Activated naive CD8-positive, alpha-beta T cell treated with anti-CD3 and anti-CD28 coated beads for 36 hours (primary cell): ENCODE data around the gene NAIF1. TPM values are rescaled to one million over a fixed set of nuclear protein-coding genes. Genes with fewer than 3 reads are reported as not detected.
"Not testable (repeated sequence)": the region's sequence is repeated elsewhere in the genome, so short reads cannot be mapped to it uniquely, and the experiment has no call there.

Experiments used
- DNase-seq: peaks from one replicate; pipeline ENCODE4 v3.0.0; 2021
- H3K27ac Mint-ChIP-seq: one replicate; pipeline ENCODE4 v1.8.0; 2022; ENCODE audit warnings: mild to moderate bottlenecking, moderate library complexity, mixed read lengths
- H3K27me3 Mint-ChIP-seq: one replicate; pipeline ENCODE4 v1.8.0; 2022; ENCODE audit warnings: mild to moderate bottlenecking, mixed read lengths
- H3K36me3 Mint-ChIP-seq: one replicate; pipeline ENCODE4 v1.8.0; 2021; ENCODE audit warnings: mild to moderate bottlenecking, mixed read lengths
- H3K4me1 Mint-ChIP-seq: one replicate; pipeline ENCODE4 v1.8.0; 2021; ENCODE audit warnings: mixed read lengths
- H3K4me3 Mint-ChIP-seq: one replicate; pipeline ENCODE4 v1.8.0; 2022; ENCODE audit warnings: mild to moderate bottlenecking, moderate library complexity, mixed read lengths
- H3K9me3 Mint-ChIP-seq: one replicate; pipeline ENCODE4 v1.8.0; 2022; ENCODE audit warnings: mixed read lengths
- total RNA-seq, 2 experiments: library from RNA; stranded (reverse); gene quantifications; one replicate each; pipeline ENCODE4 v1.2.3, GENCODE V29; 2021

Gene NAIF1
- total RNA-seq, 2 experiments from 2014 or later: 11.2 to 12.0 TPM

- not testable (repeated sequence) for DNase-seq, H3K4me3 Mint-ChIP-seq, H3K27me3 Mint-ChIP-seq, H3K27ac Mint-ChIP-seq, H3K36me3 Mint-ChIP-seq, H3K9me3 Mint-ChIP-seq
- peaks cover 10% of the 10 kb centered on the region for H3K4me1 Mint-ChIP-seq
Observed at GRCh38 chr9:128045409-128045808, 21.7 kb downstream of the NAIF1 start.

- Mint-ChIP-seq H3K27me3 (no peaks in the 10 kb centered on the region), H3K4me1 (peaks cover 9% of the 10 kb centered on the region), H3K4me3 (no peak overlapping the region), H3K36me3 (no peaks in the 10 kb centered on the region), H3K9me3 (no peaks in the 10 kb centered on the region), H3K27ac (no peak overlapping the region)
- DNase-seq: no peak
Observed at GRCh38 chr9:128043467-128043868, 23.7 kb downstream of the NAIF1 start.

- peaks cover 9% of the 10 kb centered on the region for H3K4me1 Mint-ChIP-seq
- DNase-seq: no peak
- H3K9me3 Mint-ChIP-seq: no peaks in the 10 kb centered on the region
- H3K4me3 Mint-ChIP-seq: no peak overlapping the region
- no peaks in the 10 kb centered on the region for H3K27me3 Mint-ChIP-seq
- no peaks in the 10 kb centered on the region for H3K36me3 Mint-ChIP-seq
- no peak overlapping the region for H3K27ac Mint-ChIP-seq
Observed at GRCh38 chr9:128042043-128042442, 25.1 kb downstream of the NAIF1 start.

- not testable (repeated sequence) for H3K27me3 Mint-ChIP-seq, H3K4me1 Mint-ChIP-seq, H3K36me3 Mint-ChIP-seq, H3K9me3 Mint-ChIP-seq, DNase-seq, H3K27ac Mint-ChIP-seq, H3K4me3 Mint-ChIP-seq
Observed at GRCh38 chr9:128040783-128041182, 26.3 kb downstream of the NAIF1 start.

- H3K27me3 Mint-ChIP-seq, H3K9me3 Mint-ChIP-seq, H3K27ac Mint-ChIP-seq, H3K36me3 Mint-ChIP-seq, H3K4me3 Mint-ChIP-seq, DNase-seq: not testable (repeated sequence)
- peaks cover 20% of the 10 kb centered on the region for H3K4me1 Mint-ChIP-seq
Observed at GRCh38 chr9:128036522-128036921, 30.6 kb downstream of the NAIF1 start.

GRCh38 chr9:128034821-128035652 is 32.1 kb downstream of the NAIF1 start:
- peak; percentile 68 for DNase-seq
- H3K27ac Mint-ChIP-seq: peak overlapping the region; percentile 70
- peaks cover 2% of the 10 kb centered on the region for H3K36me3 Mint-ChIP-seq
- no peaks in the 10 kb centered on the region for H3K27me3 Mint-ChIP-seq
- no peak overlapping the region for H3K4me3 Mint-ChIP-seq
- peaks cover 2% of the 10 kb centered on the region for H3K9me3 Mint-ChIP-seq
- peaks cover 24% of the 10 kb centered on the region for H3K4me1 Mint-ChIP-seq

GRCh38 chr9:128033609-128034008 is 33.5 kb downstream of the NAIF1 start:
- Mint-ChIP-seq H3K27me3 (no peaks in the 10 kb centered on the region), H3K27ac (peak overlapping the region; percentile 79), H3K9me3 (peaks cover 2% of the 10 kb centered on the region), H3K36me3 (peaks cover 2% of the 10 kb centered on the region), H3K4me1 (peaks cover 31% of the 10 kb centered on the region), H3K4me3 (no peak overlapping the region)
- no peak for DNase-seq

GRCh38 chr9:128027705-128028104 is 39.4 kb downstream of the NAIF1 start:
- Mint-ChIP-seq H3K9me3 (peaks cover 2% of the 10 kb centered on the region), H3K27me3 (no peaks in the 10 kb centered on the region), H3K27ac (peak overlapping the region; percentile 96), H3K36me3 (peaks cover 2% of the 10 kb centered on the region), H3K4me1 (peaks cover 74% of the 10 kb centered on the region), H3K4me3 (peak overlapping the region; percentile 7)
- DNase-seq: no peak

GRCh38 chr9:128026773-128027541 is 40.2 kb downstream of the NAIF1 start:
- peak overlapping the region; percentile 96 for H3K27ac Mint-ChIP-seq
- no peaks in the 10 kb centered on the region for H3K27me3 Mint-ChIP-seq
- H3K4me3 Mint-ChIP-seq: peak overlapping the region; percentile 60
- H3K36me3 Mint-ChIP-seq: peaks cover 2% of the 10 kb centered on the region
- peaks cover 79% of the 10 kb centered on the region for H3K4me1 Mint-ChIP-seq
- DNase-seq: peak; percentile 64
- H3K9me3 Mint-ChIP-seq: peaks cover 2% of the 10 kb centered on the region

GRCh38 chr9:128026255-128026772 is 40.8 kb downstream of the NAIF1 start:
- Mint-ChIP-seq H3K4me1 (peaks cover 82% of the 10 kb centered on the region), H3K4me3 (peak overlapping the region; percentile 60), H3K9me3 (peaks cover 2% of the 10 kb centered on the region), H3K36me3 (peaks cover 2% of the 10 kb centered on the region), H3K27me3 (no peaks in the 10 kb centered on the region), H3K27ac (peak overlapping the region; percentile 96)
- DNase-seq: peak; percentile 73

- H3K9me3 Mint-ChIP-seq: peaks cover 1% of the 10 kb centered on the region
- DNase-seq: no peak
- H3K4me3 Mint-ChIP-seq: peak overlapping the region; percentile 60
- H3K27ac Mint-ChIP-seq: peak overlapping the region; percentile 96
- H3K27me3 Mint-ChIP-seq: no peaks in the 10 kb centered on the region
- H3K36me3 Mint-ChIP-seq: peaks cover 1% of the 10 kb centered on the region
- H3K4me1 Mint-ChIP-seq: peaks cover 81% of the 10 kb centered on the region
Observed at GRCh38 chr9:128025736-128026135, 41.4 kb downstream of the NAIF1 start.

GRCh38 chr9:128024761-128025308 is 42.3 kb downstream of the NAIF1 start:
- H3K4me1 Mint-ChIP-seq: peaks cover 81% of the 10 kb centered on the region
- H3K36me3 Mint-ChIP-seq: no peaks in the 10 kb centered on the region
- H3K4me3 Mint-ChIP-seq: peak overlapping the region; percentile 34
- peak overlapping the region; percentile 96 for H3K27ac Mint-ChIP-seq
- H3K27me3 Mint-ChIP-seq: no peaks in the 10 kb centered on the region
- H3K9me3 Mint-ChIP-seq: no peaks in the 10 kb centered on the region
- no peak for DNase-seq

- H3K27me3 Mint-ChIP-seq, DNase-seq: not testable (repeated sequence)
- peak overlapping the region; percentile 82 for H3K27ac Mint-ChIP-seq
Observed at GRCh38 chr9:128023671-128024070, 43.4 kb downstream of the NAIF1 start.

GRCh38 chr9:128022886-128023285 is 44.2 kb downstream of the NAIF1 start:
- peaks cover 67% of the 10 kb centered on the region for H3K4me1 Mint-ChIP-seq
- H3K36me3 Mint-ChIP-seq: no peaks in the 10 kb centered on the region
- no peak overlapping the region for H3K4me3 Mint-ChIP-seq
- peak overlapping the region; percentile 70 for H3K27ac Mint-ChIP-seq
- no peaks in the 10 kb centered on the region for H3K9me3 Mint-ChIP-seq
- DNase-seq: no peak
- no peaks in the 10 kb centered on the region for H3K27me3 Mint-ChIP-seq

More at GRCh38 chr9:128023671-128024070, 43.4 kb downstream of the NAIF1 start:
- not testable (repeated sequence) for H3K4me3 Mint-ChIP-seq, H3K9me3 Mint-ChIP-seq, H3K36me3 Mint-ChIP-seq
- H3K4me1 Mint-ChIP-seq: peaks cover 74% of the 10 kb centered on the region

GRCh38 chr9:128021098-128021497 is 46.0 kb downstream of the NAIF1 start:
- Mint-ChIP-seq H3K27me3 (no peaks in the 10 kb centered on the region), H3K4me3 (no peak overlapping the region), H3K4me1 (peaks cover 52% of the 10 kb centered on the region), H3K9me3 (no peaks in the 10 kb centered on the region), H3K27ac (no peak overlapping the region), H3K36me3 (no peaks in the 10 kb centered on the region)
- no peak for DNase-seq
